ENCODE measurements around the gene TMIGD1.

TMIGD1 gene

GRCh38 chr17:30279156-30279555 lies 54.7 kb downstream of the TMIGD1 start:
- DNase-seq: no peak

GRCh38 chr17:30278032-30278431 lies 55.8 kb downstream of the TMIGD1 start:
- no peak for DNase-seq

- DNase-seq: no peak
Measured at GRCh38 chr17:30275911-30276310, 57.9 kb downstream of the TMIGD1 start.

GRCh38 chr17:30274887-30275286 lies 59.0 kb downstream of the TMIGD1 start:
- DNase-seq: no peak

GRCh38 chr17:30273373-30273772 lies 60.5 kb downstream of the TMIGD1 start:
- DNase-seq: no peak

- no peak for DNase-seq
Measured at GRCh38 chr17:30271102-30271501, 62.8 kb downstream of the TMIGD1 start.

- DNase-seq: no peak
Measured at GRCh38 chr17:30267625-30268024, 66.2 kb downstream of the TMIGD1 start.

All from right kidney (tissue), 1 donor.